A673 (cell line): ENCODE results near the gene CXCL12. TPM values are rescaled to one million over a fixed set of nuclear protein-coding genes. Genes with fewer than 3 reads are reported as not detected.

Experiments
- BruUV-seq: library from RNA; stranded (reverse); fragments of 400-500 nt; replicated peaks from 2 replicates; lab custom pipeline; 2021; lab: Mats Ljungman, UMichigan
- CTCF ChIA-PET: fragments of 300-600 bp; sonication (Branson Sonifier 250); formaldehyde crosslinking; loops from one replicate; lab custom pipeline; 2022; ENCODE audit warnings: antibody characterized with exemption; lab: Charles Lee
- POLR2A ChIA-PET: fragments of 300-600 bp; sonication (Branson Sonifier 250); formaldehyde crosslinking; loops from one replicate; lab custom pipeline; 2022; ENCODE audit warnings: antibody characterized with exemption; ENCODE audit not compliant: low non-redundant PET; lab: Charles Lee
- DNase-seq: peaks from one replicate; pipeline ENCODE4 v3.0.0-alpha.2; 2015; ENCODE audit warnings: low spot score
- H3K27ac ChIP-seq: fragments of 200-600 bp; sonication (generic); 2 replicates; pipeline ENCODE4 v1.5.1; 2016; ENCODE audit warnings: mixed run types, low read depth, mild to moderate bottlenecking, mixed read lengths, antibody characterized with exemption, low read length; ENCODE audit not compliant: poor library complexity, severe bottlenecking
- H3K27me3 ChIP-seq: fragments of 200-600 bp; sonication (generic); replicated peaks from 2 replicates; pipeline ENCODE4 v1.6.1; 2017; ENCODE audit warnings: mixed run types, low read depth, mild to moderate bottlenecking, mixed read lengths, antibody characterized with exemption, low read length; ENCODE audit not compliant: insufficient read depth, poor library complexity
- H3K36me3 ChIP-seq: fragments of 200-600 bp; sonication (generic); 2 replicates; pipeline ENCODE4 v1.6.1; 2016; ENCODE audit warnings: mixed run types, mild to moderate bottlenecking, mixed read lengths, antibody characterized with exemption, low read length; ENCODE audit not compliant: insufficient read depth, poor library complexity, severe bottlenecking
- H3K4me1 ChIP-seq: fragments of 200-600 bp; sonication (generic); 2 replicates; pipeline ENCODE4 v1.6.1; 2017; ENCODE audit warnings: mixed run types, mild to moderate bottlenecking, mixed read lengths, antibody characterized with exemption, low read length; ENCODE audit not compliant: insufficient read depth, poor library complexity, severe bottlenecking
- H3K4me3 ChIP-seq: fragments of 200-600 bp; sonication (generic); 2 replicates; pipeline ENCODE4 v1.5.1; 2016; ENCODE audit warnings: low read depth, mixed run types, mild to moderate bottlenecking, mixed read lengths, low read length; ENCODE audit not compliant: poor library complexity, severe bottlenecking
- H3K9me3 ChIP-seq: fragments of 200-600 bp; sonication (generic); 2 replicates; pipeline ENCODE4 v1.6.1; 2016; ENCODE audit warnings: mixed run types, low read depth, mild to moderate bottlenecking, mixed read lengths, antibody characterized with exemption, low read length; ENCODE audit not compliant: poor library complexity, severe bottlenecking
- CTCF ChIP-seq: fragments of 300-800, 200-600 bp; sonication (generic); conservative IDR thresholded peaks from 2 replicates; pipeline ENCODE4 v1.5.1; 2017; ENCODE audit warnings: low read depth, mild to moderate bottlenecking, antibody characterized with exemption, low read length, moderate library complexity, mixed read lengths
- EZH2 ChIP-seq: fragments of 200-600 bp; sonication (generic); IDR thresholded peaks from 2 replicates; pipeline ENCODE4 v1.6.1; 2017; ENCODE audit warnings: borderline replicate concordance, low read depth, mild to moderate bottlenecking, mixed read lengths, antibody characterized with exemption, low read length; ENCODE audit not compliant: poor library complexity, severe bottlenecking
- intact Hi-C: fragments of 100-400 bp; cut with micrococcal nuclease; formaldehyde crosslinking; loops from one replicate; pipeline ENCODE4 v1.10.0; 2022; ENCODE audit not compliant: unreplicated experiment
- total RNA-seq: library from RNA; stranded (reverse); gene quantifications from 2 replicates; pipeline ENCODE4 v1.2.3, GENCODE V29; 2021

The CXCL12 gene
- total RNA-seq, 1 experiment from 2014 or later, result 0.30 TPM

GRCh38 chr10:44419790-44420549 lies 35.1 kb upstream of the CXCL12 start:
- no peak for DNase-seq
- no peak for TF ChIP-seq CTCF
- TF ChIP-seq EZH2, result no peak
- no peaks in the 10 kb centered on the region for H3K27me3 ChIP-seq
- intact Hi-C loops, result no loop called here
- H3K27ac ChIP-seq, result no peak overlapping the region
- ChIA-PET CTCF (no interaction called here), POLR2A (no interaction called here)
- no peak overlapping the region for H3K4me3 ChIP-seq
- no peaks in the 10 kb centered on the region for H3K4me1 ChIP-seq
- no peaks in the 10 kb centered on the region for H3K9me3 ChIP-seq
- BruUV-seq, result no TSS peak
- H3K36me3 ChIP-seq, result no peaks in the 10 kb centered on the region

- no peaks in the 10 kb centered on the region for H3K9me3 ChIP-seq
- DNase-seq, result no peak
- H3K4me1 ChIP-seq, result no peaks in the 10 kb centered on the region
- no peaks in the 10 kb centered on the region for H3K27me3 ChIP-seq
- TF ChIP-seq CTCF (no peak), EZH2 (no peak)
- H3K36me3 ChIP-seq, result no peaks in the 10 kb centered on the region
- CTCF ChIA-PET, result no interaction called here
- POLR2A ChIA-PET, result no interaction called here
- H3K27ac ChIP-seq, result no peak overlapping the region
- no peak overlapping the region for H3K4me3 ChIP-seq
- BruUV-seq, result no TSS peak
- intact Hi-C loops, result no loop called here
Observed at GRCh38 chr10:44418637-44419036, 33.7 kb upstream of the CXCL12 start.

GRCh38 chr10:44417761-44418160 lies 32.9 kb upstream of the CXCL12 start:
- ChIA-PET CTCF (no interaction called here), POLR2A (no interaction called here)
- no peak overlapping the region for H3K27ac ChIP-seq
- no peaks in the 10 kb centered on the region for H3K4me1 ChIP-seq
- intact Hi-C loops, result no loop called here
- DNase-seq, result no peak
- H3K27me3 ChIP-seq, result no peaks in the 10 kb centered on the region
- no peak overlapping the region for H3K4me3 ChIP-seq
- no TSS peak for BruUV-seq
- no peaks in the 10 kb centered on the region for H3K9me3 ChIP-seq
- H3K36me3 ChIP-seq, result no peaks in the 10 kb centered on the region
- TF ChIP-seq CTCF, result no peak
- no peak for TF ChIP-seq EZH2
